Measurements from ENCODE around the gene NRG3. TPM values are rescaled to one million over a fixed set of nuclear protein-coding genes. Genes with fewer than 3 reads are reported as not detected.

NRG3 gene
- total and polyA plus RNA-seq, 2 of the 4 experiments (the other 2 are of a cell fraction), result not detected

DNA sequence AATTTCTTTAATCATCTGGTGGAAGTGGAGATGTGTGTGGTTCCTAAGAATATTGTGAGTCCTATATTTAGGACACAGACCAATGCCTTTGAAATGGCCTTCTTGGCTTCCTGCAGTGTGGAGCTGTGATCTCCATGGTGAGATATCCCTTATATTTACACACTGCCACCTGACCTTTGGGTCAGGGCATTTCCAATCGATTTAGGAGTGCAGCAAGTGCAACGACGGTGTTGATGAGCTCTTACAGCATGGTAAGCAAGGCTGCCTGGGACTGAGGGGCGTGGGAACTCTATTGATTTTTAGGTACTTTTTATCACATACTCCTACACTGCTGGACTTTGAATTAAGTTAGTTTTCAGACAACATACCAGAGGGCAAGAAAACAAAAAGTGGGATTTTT lies 146.0 kb downstream of the NRG3 start:
- no peak overlapping the region for H3K27ac ChIP-seq (ENCODE audit: insufficient read depth, low read length)
- ChIA-PET CTCF (no interaction called here), POLR2A (ENCODE audit: unreplicated experiment) (no interaction called here)
- H3K56ac ChIP-seq (ENCODE audit: extremely low read depth, insufficient read depth, low read length), result no peak overlapping the region
- H3K4ac ChIP-seq (ENCODE audit: low read depth, low read length), result no peak overlapping the region
- H2BK5ac ChIP-seq (ENCODE audit: low read depth, low read length, poor library complexity, severe bottlenecking), result no peak overlapping the region
- ATAC-seq (ENCODE audit: low read depth) (no peak), DNase-seq (no peak)
- H4K20me1 ChIP-seq (ENCODE audit: insufficient read depth, low read length), result no peaks in the 10 kb centered on the region
- no CpG with 5 or more reads among the region's 4 CpGs for WGBS, 2 experiments (ENCODE audit: extremely low coverage in 2 of 2, insufficient read length in 1 of 2)
- H2BK15ac ChIP-seq (ENCODE audit: low read depth, low read length), result no peak overlapping the region
- peaks cover 5% of the 10 kb centered on the region; the same call in 1 of the 2 replicates for H3K9me3 ChIP-seq (ENCODE audit: control insufficient read depth, insufficient read depth, low read length)
- H2AK9ac ChIP-seq (replicated peaks; ENCODE audit: low read depth, low read length, poor library complexity), result no peak overlapping the region
- H2AK5ac ChIP-seq (ENCODE audit: low read depth, low read length), result no peak overlapping the region
- H3K9me1 ChIP-seq (ENCODE audit: insufficient read depth, low read length), result no peaks in the 10 kb centered on the region
- no peaks in the 10 kb centered on the region for H3K27me3 ChIP-seq (ENCODE audit: control insufficient read depth, insufficient read depth, low read length)
- in situ Hi-C loops (cut with MboI; ENCODE audit: low sequenced_read_pairs) (no loop called here), dilution Hi-C loops (cut with HindIII; ENCODE audit: low sequenced_read_pairs, unreplicated experiment) (no loop called here), intact Hi-C loops (cut with micrococcal nuclease) (no loop called here)
- no peaks in the 10 kb centered on the region for H3K4me1 ChIP-seq (ENCODE audit: control insufficient read depth, insufficient read depth, low read length)
- H2BK120ac ChIP-seq (ENCODE audit: low read depth, low read length), result no peak overlapping the region
- no peaks in the 10 kb centered on the region for H3K79me1 ChIP-seq (ENCODE audit: low read depth in 1 of 2, low read length in 2 of 2)
- no peaks in the 10 kb centered on the region for H3K36me3 ChIP-seq (ENCODE audit: control insufficient read depth, insufficient read depth, low read length)
- no peak overlapping the region for H3K9ac ChIP-seq (ENCODE audit: low read depth, low read length)
- H4K5ac ChIP-seq (ENCODE audit: low read depth, low read length), result no peak overlapping the region
- no TSS peak for BruUV-seq (replicated peaks)
- no peak overlapping the region for H3K18ac ChIP-seq (ENCODE audit: low read depth, low read length)
- no peak for TF ChIP-seq CEBPB (IDR thresholded peaks at IDR 0.05; ENCODE audit: low read depth, low read length)
- TF ChIP-seq CHD1 (IDR thresholded peaks at IDR 0.05; ENCODE audit: low read depth, low read length), result no peak
- no peak for TF ChIP-seq MAZ (IDR thresholded peaks at IDR 0.05; ENCODE audit: borderline replicate concordance, low read depth, low read length)
- TF ChIP-seq, protein P1, sequence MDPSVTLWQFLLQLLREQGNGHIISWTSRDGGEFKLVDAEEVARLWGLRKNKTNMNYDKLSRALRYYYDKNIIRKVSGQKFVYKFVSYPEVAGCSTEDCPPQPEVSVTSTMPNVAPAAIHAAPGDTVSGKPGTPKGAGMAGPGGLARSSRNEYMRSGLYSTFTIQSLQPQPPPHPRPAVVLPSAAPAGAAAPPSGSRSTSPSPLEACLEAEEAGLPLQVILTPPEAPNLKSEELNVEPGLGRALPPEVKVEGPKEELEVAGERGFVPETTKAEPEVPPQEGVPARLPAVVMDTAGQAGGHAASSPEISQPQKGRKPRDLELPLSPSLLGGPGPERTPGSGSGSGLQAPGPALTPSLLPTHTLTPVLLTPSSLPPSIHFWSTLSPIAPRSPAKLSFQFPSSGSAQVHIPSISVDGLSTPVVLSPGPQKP (IDR thresholded peaks at IDR 0.05; ENCODE audit: borderline replicate concordance, low read depth, low read length), result no peak
- TF ChIP-seq RCOR1 (IDR thresholded peaks at IDR 0.05; ENCODE audit: insufficient replicate concordance, low read length), result no peak
- TF ChIP-seq, protein P2, sequence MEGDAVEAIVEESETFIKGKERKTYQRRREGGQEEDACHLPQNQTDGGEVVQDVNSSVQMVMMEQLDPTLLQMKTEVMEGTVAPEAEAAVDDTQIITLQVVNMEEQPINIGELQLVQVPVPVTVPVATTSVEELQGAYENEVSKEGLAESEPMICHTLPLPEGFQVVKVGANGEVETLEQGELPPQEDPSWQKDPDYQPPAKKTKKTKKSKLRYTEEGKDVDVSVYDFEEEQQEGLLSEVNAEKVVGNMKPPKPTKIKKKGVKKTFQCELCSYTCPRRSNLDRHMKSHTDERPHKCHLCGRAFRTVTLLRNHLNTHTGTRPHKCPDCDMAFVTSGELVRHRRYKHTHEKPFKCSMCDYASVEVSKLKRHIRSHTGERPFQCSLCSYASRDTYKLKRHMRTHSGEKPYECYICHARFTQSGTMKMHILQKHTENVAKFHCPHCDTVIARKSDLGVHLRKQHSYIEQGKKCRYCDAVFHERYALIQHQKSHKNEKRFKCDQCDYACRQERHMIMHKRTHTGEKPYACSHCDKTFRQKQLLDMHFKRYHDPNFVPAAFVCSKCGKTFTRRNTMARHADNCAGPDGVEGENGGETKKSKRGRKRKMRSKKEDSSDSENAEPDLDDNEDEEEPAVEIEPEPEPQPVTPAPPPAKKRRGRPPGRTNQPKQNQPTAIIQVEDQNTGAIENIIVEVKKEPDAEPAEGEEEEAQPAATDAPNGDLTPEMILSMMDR (conservative IDR thresholded peaks at IDR 0.05; ENCODE audit: low read depth, low read length), result no peak
- no peak overlapping the region for H2AFZ ChIP-seq (replicated peaks; ENCODE audit: low read length, poor library complexity)
- no peak overlapping the region for H4K8ac ChIP-seq (ENCODE audit: low read depth in 2 of 2, low read length in 2 of 2)
- H3K4me3 ChIP-seq (ENCODE audit: insufficient read depth, low read depth, low read length), result no peak overlapping the region
- no peak overlapping the region for H3K4me2 ChIP-seq (ENCODE audit: low read depth, low read length)
- H3K14ac ChIP-seq (replicated peaks; ENCODE audit: low read depth, low read length), result no peak overlapping the region
- H4K91ac ChIP-seq (ENCODE audit: insufficient read depth, low read depth, low read length), result no peak overlapping the region
- no peak overlapping the region for H3K23ac ChIP-seq (ENCODE audit: low read depth, low read length)
- H2BK20ac ChIP-seq (ENCODE audit: low read depth, low read length), result no peak overlapping the region

Data from IMR-90 (cell line).